HEK293T (cell line): ENCODE data around the gene SPATA2.

Experiments
- BHLHE40 ChIP-seq: fragments of 450-650 bp; IDR thresholded peaks from 2 replicates; pipeline ENCODE4 v1.6.1; 2016; ENCODE audit warnings: mild to moderate bottlenecking, moderate library complexity, borderline replicate concordance
- CTBP1 ChIP-seq: fragments of 450-650 bp; IDR thresholded peaks from 2 replicates; pipeline ENCODE4 v1.6.1; 2016; ENCODE audit warnings: borderline replicate concordance
- FOXA1 ChIP-seq: fragments of 450-650 bp; IDR thresholded peaks from 2 replicates; pipeline ENCODE4 v1.6.1; 2016; ENCODE audit warnings: mild to moderate bottlenecking
- FOXK2 ChIP-seq: fragments of 450-650 bp; IDR thresholded peaks from 2 replicates; pipeline ENCODE4 v1.6.1; 2016; ENCODE audit warnings: mild to moderate bottlenecking
- FOXM1 ChIP-seq: fragments of 450-650 bp; IDR thresholded peaks from 2 replicates; pipeline ENCODE4 v1.6.1; 2017; ENCODE audit warnings: mild to moderate bottlenecking, borderline replicate concordance
- HDGF ChIP-seq: fragments of 450-650 bp; IDR thresholded peaks from 2 replicates; pipeline ENCODE4 v1.6.1; 2017; ENCODE audit warnings: antibody characterized with exemption, borderline replicate concordance
- L3MBTL2 ChIP-seq: fragments of 450-650 bp; conservative IDR thresholded peaks from 2 replicates; pipeline ENCODE4 v1.6.1; 2016; ENCODE audit warnings: mild to moderate bottlenecking
- LEF1 ChIP-seq: fragments of 450-650 bp; IDR thresholded peaks from 2 replicates; pipeline ENCODE4 v1.6.1; 2017; ENCODE audit warnings: mild to moderate bottlenecking, borderline replicate concordance
- NFRKB ChIP-seq: fragments of 450-650 bp; IDR thresholded peaks from 2 replicates; pipeline ENCODE4 v1.6.1; 2016; ENCODE audit warnings: mild to moderate bottlenecking, moderate library complexity
- SP1 ChIP-seq: fragments of 450-650 bp; IDR thresholded peaks from 2 replicates; pipeline ENCODE4 v1.6.1; 2017
- TARDBP ChIP-seq: fragments of 450-650 bp; IDR thresholded peaks from 2 replicates; pipeline ENCODE4 v1.6.1; 2016
- ZNF384 ChIP-seq: fragments of 450-650 bp; IDR thresholded peaks from 2 replicates; pipeline ENCODE4 v1.6.1; 2016
- TF ChIP-seq, protein P1 (sequence below): fragments of 450-650 bp; IDR thresholded peaks from 2 replicates; pipeline ENCODE4 v1.6.1; 2016

DNA sequence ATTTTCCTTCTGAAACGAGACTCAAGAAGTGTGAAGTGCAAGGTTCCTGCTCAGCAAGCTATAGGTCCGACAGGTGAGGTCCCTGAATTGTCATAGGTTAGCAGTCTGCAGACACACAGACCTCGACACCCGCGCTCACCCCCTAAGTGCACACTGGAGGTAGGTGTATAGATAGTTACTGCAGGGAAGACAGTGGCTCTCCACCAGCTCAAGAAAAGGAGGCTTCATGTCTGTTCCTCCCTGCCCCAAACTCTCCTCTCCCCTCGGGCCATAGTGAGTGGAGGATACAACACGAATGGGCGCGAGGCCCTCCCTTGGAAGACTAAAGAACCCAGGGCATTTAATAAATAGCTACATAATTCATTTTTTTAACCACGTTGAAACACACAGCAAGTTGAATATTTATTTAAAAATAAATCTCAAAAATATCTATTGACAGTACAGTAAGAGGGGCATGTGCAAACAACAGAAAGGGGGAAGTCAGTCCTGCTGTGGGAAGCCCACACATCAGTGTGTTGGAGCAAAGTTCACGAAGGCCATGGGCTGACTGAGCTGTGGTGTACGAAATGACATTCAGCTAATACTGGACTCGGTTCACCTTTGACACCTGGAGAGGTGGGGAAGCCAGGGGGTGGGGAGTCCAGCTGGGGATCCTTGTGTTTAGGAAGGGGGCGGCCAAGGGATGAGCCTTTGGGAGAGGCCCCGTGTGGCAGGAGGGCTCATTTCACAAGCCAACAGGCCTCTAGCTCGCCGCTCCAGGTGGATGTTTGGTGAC lies 10.7 kb downstream of the SPATA2 start:
- no peak for TF ChIP-seq BHLHE40
- TF ChIP-seq HDGF = no peak
- no peak for TF ChIP-seq FOXA1
- TF ChIP-seq ZNF384 = no peak
- TF ChIP-seq, protein P1, sequence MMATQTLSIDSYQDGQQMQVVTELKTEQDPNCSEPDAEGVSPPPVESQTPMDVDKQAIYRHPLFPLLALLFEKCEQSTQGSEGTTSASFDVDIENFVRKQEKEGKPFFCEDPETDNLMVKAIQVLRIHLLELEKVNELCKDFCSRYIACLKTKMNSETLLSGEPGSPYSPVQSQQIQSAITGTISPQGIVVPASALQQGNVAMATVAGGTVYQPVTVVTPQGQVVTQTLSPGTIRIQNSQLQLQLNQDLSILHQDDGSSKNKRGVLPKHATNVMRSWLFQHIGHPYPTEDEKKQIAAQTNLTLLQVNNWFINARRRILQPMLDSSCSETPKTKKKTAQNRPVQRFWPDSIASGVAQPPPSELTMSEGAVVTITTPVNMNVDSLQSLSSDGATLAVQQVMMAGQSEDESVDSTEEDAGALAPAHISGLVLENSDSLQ = no peak
- no peak for TF ChIP-seq TARDBP
- no peak for TF ChIP-seq NFRKB
- TF ChIP-seq SP1 = no peak
- no peak for TF ChIP-seq CTBP1
- no peak for TF ChIP-seq FOXK2
- TF ChIP-seq L3MBTL2 = no peak
- TF ChIP-seq FOXM1 = no peak
- no peak for TF ChIP-seq LEF1
